SH-SY5Y (cell line): ENCODE measurements around the gene RELL1.

Experiments used
- GATA2 ChIP-seq: IDR thresholded peaks from 2 replicates; pipeline ENCODE4 v1.6.1; 2011; ENCODE audit warnings: mild to moderate bottlenecking, low read depth, low read length
- GATA3 ChIP-seq: IDR thresholded peaks from 2 replicates; pipeline ENCODE4 v1.6.1; 2011; ENCODE audit warnings: low read depth, mild to moderate bottlenecking, low read length, moderate library complexity

DNA sequence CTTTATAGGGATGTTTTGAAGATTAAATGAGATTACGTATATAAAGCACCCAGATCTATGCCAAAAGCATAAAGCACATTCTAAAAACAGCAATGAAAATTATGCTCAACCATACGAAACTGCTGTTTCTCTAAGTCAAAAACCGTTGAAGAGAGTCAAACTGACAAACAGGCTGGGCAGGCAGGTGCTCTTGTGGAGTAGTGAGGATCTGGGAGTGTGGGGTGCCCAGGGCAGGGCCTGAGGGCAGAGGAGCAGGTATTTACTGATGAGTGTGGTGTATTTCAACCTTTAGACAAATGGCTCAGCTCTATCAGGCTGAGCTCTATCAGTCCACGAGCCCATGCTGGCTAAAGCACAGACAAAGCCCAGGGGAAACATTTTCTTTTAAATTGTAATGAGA, 40.4 kb downstream of the RELL1 start:
- no peak for TF ChIP-seq GATA2
- TF ChIP-seq GATA3 = no peak
